Skeletal muscle satellite cell (primary cell): Measurements from ENCODE around the gene IL2RA.
"Not testable (repeated sequence)": the region's sequence is repeated elsewhere in the genome, so short reads cannot be mapped to it uniquely, and the experiment has no call there.

Experiments used
- H3K27me3 ChIP-seq: 2 replicates; pipeline ENCODE4 v1.7.0; 2013; ENCODE audit warnings: low read length; ENCODE audit not compliant: control insufficient read depth, insufficient read depth
- H3K36me3 ChIP-seq: 2 replicates; pipeline ENCODE4 v1.7.0; 2013; ENCODE audit warnings: mild to moderate bottlenecking, control low read depth, low read length; ENCODE audit not compliant: insufficient read depth
- H3K4me1 ChIP-seq: 2 replicates; pipeline ENCODE4 v1.7.0; 2013; ENCODE audit warnings: low read length; ENCODE audit not compliant: control insufficient read depth, insufficient read depth
- H3K4me2 ChIP-seq: 2 replicates; pipeline ENCODE4 v1.7.0; 2013; ENCODE audit warnings: mild to moderate bottlenecking, low read length
- H3K4me3 ChIP-seq: 2 replicates; pipeline ENCODE4 v1.7.0; 2013; ENCODE audit warnings: low read length
- H3K9ac ChIP-seq: 2 replicates; pipeline ENCODE4 v1.7.0; 2013; ENCODE audit warnings: mild to moderate bottlenecking, low read depth, low read length, moderate library complexity
- H3K9me3 ChIP-seq: replicated peaks from 2 replicates; pipeline ENCODE4 v1.7.0; 2013; ENCODE audit warnings: mild to moderate bottlenecking, control low read depth, low read length

Gene IL2RA

DNA sequence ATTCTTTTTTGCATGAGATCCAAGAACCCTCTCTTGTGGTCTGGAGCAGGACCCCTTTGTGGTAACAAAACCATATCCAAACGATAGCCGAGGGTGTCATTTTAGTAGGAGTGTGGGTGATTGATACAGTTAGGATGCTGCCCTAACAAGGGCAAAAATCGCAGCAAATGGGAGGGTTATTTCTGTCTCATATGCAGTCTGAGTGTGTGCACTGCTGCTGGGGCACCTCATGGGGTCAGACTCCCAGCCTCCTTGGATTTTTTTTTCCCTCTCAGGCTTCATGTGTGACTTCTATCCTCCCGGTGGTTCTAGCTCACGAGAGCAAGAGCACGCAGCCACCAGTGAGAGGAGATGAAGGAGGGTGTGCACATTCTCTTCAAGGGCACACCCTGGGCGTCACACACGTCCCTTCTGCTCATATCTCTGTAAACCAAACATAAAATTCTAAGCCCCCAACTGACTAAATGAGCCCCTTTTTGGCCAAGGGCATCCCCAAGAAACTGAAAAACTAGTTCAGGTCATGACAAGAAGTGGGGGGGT is 56.2 kb downstream of the IL2RA start:
- peaks cover 7% of the 10 kb centered on the region for H3K9me3 ChIP-seq
- H3K27me3 ChIP-seq = peaks cover 24% of the 10 kb centered on the region
- no peaks in the 10 kb centered on the region for H3K4me1 ChIP-seq
- H3K36me3 ChIP-seq = no peaks in the 10 kb centered on the region
- H3K4me3 ChIP-seq = no peak overlapping the region
- H3K9ac ChIP-seq = no peak overlapping the region
- H3K4me2 ChIP-seq = no peak overlapping the region

DNA sequence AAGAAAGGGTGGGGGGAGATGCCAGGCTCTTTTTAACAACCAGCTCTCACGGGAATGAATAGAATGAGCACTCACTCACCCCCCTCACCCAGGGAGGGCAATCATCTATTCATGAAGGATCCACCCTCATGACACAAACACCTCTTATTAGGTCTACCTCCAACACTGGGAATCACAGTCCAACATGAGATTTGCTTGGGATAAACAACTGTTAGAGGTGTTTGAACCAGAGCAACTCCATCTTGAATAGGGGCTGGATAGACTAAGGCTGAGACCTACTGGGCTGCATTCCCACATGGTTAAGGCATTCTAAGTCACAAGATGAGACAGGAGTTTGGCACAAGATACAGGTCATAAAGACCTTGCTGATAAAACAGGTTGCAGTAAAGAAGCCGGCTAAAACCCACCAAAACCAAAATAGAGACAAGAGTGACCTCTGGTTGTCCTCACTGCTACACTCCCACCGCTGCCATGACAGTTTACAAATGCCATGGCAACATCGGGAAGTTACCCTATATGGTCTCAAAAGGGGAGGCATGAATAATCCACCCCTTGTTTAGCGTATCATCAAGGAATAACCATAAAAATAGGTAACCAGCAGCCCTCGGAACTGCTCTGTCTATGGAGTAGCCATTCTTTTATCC is 56.9 kb downstream of the IL2RA start:
- not testable (repeated sequence) for H3K4me2 ChIP-seq, H3K9me3 ChIP-seq, H3K9ac ChIP-seq, H3K36me3 ChIP-seq, H3K4me1 ChIP-seq, H3K4me3 ChIP-seq
- H3K27me3 ChIP-seq = peaks cover 29% of the 10 kb centered on the region

DNA sequence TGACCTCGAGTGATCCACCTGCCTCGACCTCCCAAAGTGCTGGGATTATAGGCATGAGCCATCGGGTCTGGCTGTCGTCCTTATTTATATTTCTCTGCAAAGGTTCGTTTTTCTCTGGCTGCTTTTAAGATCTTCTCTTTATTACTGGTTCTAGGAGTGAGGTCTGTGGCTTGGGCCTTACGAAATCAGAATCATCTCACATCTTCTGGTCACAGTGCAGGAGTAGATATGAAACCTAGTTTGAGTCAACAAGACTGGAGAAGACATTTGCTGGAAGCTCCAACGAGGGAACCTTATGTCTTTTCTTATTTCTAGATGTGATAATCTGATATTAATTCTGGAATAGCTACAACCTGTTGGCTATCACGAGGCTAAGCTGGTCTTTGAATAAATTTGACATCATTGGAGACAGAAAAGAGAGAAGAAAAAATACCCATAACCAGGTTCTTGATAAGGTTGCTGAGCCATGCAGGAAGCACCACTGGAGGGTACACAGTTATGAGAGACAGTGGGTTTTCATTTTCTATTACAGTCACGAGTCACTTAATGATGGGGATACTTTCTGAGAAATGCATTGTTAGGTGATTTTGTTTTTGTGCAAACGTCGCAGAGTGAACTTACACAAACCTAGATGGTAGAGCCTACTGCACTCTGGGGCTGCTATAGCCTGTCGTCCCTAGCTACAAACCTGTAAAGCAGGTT is 59.2 kb downstream of the IL2RA start:
- Histone ChIP-seq H3K9ac (no peak overlapping the region), H3K4me2 (no peak overlapping the region), H3K9me3 (peaks cover 7% of the 10 kb centered on the region), H3K36me3 (no peaks in the 10 kb centered on the region), H3K4me1 (no peaks in the 10 kb centered on the region), H3K4me3 (no peak overlapping the region), H3K27me3 (peaks cover 35% of the 10 kb centered on the region)

DNA sequence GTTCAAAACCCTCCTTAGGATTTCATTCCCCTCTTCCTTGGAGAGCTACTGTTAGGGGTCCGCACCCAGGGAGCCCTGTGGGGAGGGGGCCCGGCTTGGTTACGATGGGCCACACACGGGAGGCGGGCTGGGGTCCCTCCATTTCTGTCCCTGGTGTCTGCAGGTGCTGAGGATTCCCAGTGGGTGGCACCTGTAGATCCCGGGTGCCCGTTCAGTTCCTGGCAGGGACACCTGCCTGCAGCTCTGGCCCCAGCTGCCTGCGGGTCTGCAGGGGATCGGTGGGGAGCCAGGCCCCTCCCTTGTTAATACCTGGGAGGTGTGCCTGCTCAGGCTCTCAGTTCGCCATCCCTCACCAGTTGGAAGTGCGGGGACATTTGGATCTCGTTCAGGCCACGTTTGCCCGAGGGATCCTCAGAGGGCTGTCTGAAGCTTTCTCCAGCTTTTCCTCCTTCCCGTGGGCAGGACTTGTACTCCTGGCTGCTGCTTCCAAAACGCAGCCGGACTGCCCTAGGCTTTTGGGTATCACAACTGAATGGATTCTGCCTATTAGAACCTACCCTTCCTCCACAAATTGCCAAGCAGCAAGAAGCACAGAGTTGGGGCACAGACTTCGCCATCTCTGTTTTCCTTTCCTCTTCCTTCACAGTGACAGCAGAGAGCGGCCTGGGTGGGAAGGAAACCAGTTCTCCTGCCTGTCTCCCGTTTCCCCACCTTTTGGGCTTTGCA is 62.6 kb downstream of the IL2RA start:
- Histone ChIP-seq H3K9ac (no peak overlapping the region), H3K9me3 (no peaks in the 10 kb centered on the region), H3K27me3 (peaks cover 40% of the 10 kb centered on the region)

DNA sequence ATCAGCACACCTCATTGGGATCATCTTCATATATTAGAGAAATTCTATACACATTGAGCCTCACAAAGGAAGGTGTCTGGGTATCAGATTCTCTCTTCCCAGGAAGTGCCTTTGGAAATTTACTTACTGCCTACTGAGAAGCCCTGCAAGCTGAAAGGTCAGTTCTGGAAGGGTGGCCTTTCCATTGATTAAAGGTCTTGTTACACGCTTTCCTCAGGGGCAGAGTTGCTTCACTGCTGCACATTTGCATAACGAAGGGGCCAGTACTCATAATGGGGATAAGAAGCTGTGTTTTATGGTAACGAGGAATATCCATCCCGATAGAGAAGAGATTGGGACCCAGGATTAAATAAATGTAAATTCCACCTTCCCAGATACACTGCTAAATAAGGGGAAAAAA is 65.5 kb downstream of the IL2RA start:
- no peaks in the 10 kb centered on the region for H3K9me3 ChIP-seq
- H3K27me3 ChIP-seq = peaks cover 31% of the 10 kb centered on the region
- H3K9ac ChIP-seq = no peak overlapping the region
- H3K4me3 ChIP-seq = no peak overlapping the region
- H3K36me3 ChIP-seq = no peaks in the 10 kb centered on the region
- no peak overlapping the region for H3K4me2 ChIP-seq
- no peaks in the 10 kb centered on the region for H3K4me1 ChIP-seq

More for the DNA sequence above, 62.6 kb downstream of the IL2RA start:
- no peaks in the 10 kb centered on the region for H3K36me3 ChIP-seq
- no peak overlapping the region for H3K4me2 ChIP-seq
- H3K4me3 ChIP-seq = no peak overlapping the region
- H3K4me1 ChIP-seq = no peaks in the 10 kb centered on the region

DNA sequence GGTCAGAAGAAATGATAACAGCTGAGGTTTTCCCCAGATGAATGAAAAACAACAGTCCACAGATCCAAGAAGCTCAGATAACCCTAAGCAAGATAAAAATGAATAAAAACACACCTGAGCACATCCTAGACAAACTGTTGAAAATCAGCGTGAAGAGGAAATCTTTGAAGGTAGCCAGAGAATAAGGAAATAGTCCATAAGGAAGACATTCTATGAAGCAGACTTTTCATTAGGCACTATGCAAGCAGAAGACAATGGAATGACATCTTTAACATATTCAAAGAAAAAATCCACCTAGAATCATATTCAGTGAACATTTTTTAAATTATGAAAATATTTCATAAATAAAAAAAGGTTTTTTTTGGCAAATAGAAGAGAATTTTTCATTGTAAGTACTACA is 69.8 kb downstream of the IL2RA start:
- no peak overlapping the region for H3K4me2 ChIP-seq
- H3K27me3 ChIP-seq = peaks cover 26% of the 10 kb centered on the region
- H3K36me3 ChIP-seq = no peaks in the 10 kb centered on the region
- no peaks in the 10 kb centered on the region for H3K9me3 ChIP-seq
- H3K9ac ChIP-seq = no peak overlapping the region
- H3K4me1 ChIP-seq = no peaks in the 10 kb centered on the region
- H3K4me3 ChIP-seq = no peak overlapping the region

DNA sequence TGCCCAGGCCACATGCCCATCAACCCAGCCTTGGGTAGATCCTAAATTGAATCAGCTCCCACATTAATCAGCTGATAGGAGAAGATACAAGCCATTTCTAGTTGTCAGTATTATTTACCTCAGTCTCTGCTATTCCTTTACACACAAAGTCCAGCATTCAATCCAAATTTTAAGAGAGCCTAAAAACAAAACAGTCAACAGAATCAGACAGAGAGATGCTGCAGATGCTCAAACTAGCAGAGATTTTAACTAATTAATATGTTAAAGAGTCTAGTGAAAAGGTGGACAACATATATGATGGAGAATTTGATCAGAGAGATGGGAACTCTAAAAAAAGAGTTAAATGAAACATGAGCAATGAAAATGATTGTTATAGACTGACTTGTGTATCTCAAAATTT is 70.5 kb downstream of the IL2RA start:
- Histone ChIP-seq H3K4me1 (no peaks in the 10 kb centered on the region), H3K4me2 (no peak overlapping the region), H3K9ac (no peak overlapping the region), H3K4me3 (no peak overlapping the region), H3K9me3 (no peaks in the 10 kb centered on the region), H3K27me3 (peaks cover 25% of the 10 kb centered on the region), H3K36me3 (no peaks in the 10 kb centered on the region)

DNA sequence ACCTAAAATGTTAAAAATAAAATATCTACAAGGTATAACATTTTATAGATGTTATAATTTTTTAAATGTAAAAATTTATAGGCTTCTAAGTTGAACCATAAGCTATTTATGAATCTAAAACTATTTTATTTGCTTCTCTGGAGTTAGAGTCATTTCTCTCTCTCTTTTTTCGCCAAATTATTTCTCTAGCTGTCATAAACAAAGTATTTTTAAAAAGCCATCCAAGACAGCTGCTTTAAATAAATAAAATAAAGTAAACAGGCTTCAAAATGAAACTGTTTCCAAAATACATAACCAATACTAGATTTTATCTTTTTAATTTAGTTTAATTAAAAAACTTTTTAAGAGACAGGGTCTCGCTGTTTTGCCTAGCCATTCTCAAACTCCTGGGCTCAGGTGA is 72.4 kb downstream of the IL2RA start:
- Histone ChIP-seq H3K4me1 (no peaks in the 10 kb centered on the region), H3K27me3 (peaks cover 30% of the 10 kb centered on the region), H3K9me3 (no peaks in the 10 kb centered on the region), H3K9ac (no peak overlapping the region), H3K36me3 (no peaks in the 10 kb centered on the region), H3K4me2 (no peak overlapping the region), H3K4me3 (no peak overlapping the region)

DNA sequence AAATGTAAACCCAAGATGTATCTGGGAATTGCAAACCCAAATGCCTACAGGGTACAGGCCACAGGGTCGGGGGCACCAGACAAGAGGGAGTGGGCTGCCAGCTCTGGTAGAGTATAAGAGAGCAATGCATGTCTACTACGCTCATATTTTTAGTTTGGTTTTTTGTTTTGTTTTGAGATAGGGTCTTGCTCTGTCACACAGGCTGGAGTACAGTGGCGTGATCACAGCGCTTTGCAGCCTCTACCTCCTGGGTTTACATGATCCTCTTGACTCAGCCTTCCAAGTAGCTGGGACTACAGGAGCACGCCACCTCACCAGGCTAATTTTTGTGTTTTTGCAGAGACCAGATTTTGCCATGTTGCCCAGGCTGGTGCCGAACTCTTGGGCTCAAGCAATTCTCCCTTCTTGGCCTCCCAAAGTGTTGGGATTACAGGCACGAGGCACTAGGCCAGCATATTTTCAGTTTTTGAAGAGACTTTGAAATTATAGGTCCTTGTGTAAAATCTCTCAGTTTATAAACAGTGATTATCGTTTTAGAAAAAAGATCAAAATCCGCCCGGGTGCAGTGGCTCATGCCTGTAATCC is 73.7 kb downstream of the IL2RA start:
- Histone ChIP-seq H3K4me2 (no peak overlapping the region), H3K4me1 (no peaks in the 10 kb centered on the region), H3K36me3 (no peaks in the 10 kb centered on the region), H3K27me3 (peaks cover 39% of the 10 kb centered on the region), H3K9ac (no peak overlapping the region), H3K9me3 (no peaks in the 10 kb centered on the region), H3K4me3 (no peak overlapping the region)

DNA sequence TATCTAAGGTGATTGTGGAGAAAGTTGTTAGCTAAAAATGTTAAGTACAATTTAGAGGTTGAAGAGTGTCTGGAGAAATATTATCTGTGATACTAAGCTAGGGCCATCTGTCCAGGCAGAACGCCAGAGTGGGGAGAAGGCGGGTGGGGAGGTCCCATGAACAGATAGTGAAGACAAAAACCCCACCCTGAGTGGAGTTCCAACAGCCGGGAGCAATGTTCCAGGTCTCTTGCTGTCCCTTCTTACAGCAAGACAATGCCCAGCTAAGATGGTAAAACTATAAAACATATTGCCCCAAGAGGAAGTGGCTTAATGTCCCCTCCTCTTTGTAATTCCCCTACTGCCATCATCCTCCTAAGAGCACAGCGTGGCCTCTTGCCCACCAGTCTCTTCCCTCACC is 74.4 kb downstream of the IL2RA start:
- Histone ChIP-seq H3K4me1 (no peaks in the 10 kb centered on the region), H3K9ac (no peak overlapping the region), H3K9me3 (no peaks in the 10 kb centered on the region), H3K4me2 (no peak overlapping the region), H3K36me3 (no peaks in the 10 kb centered on the region), H3K4me3 (no peak overlapping the region), H3K27me3 (peaks cover 46% of the 10 kb centered on the region)

DNA sequence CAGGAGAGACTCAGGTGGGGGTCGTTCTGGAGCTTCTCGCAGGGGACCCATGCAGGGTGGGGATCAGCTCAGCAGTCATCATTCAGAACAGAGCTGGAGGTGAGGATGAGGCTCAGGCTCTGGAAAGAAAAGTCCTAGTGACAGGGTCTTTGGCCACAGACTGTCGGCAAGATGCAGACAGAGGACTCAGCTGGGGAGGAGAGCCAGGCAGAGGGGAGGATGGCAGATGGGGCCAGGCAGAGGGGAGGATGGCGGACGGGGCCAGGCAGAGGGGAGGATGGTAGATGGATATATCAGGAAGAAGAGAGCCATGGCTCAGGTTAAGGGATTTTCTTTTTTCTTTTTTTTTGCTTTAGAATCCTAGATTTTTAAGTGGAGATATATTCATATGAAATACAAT is 77.1 kb downstream of the IL2RA start:
- H3K4me2 ChIP-seq = no peak overlapping the region
- H3K9me3 ChIP-seq = no peaks in the 10 kb centered on the region
- H3K36me3 ChIP-seq = no peaks in the 10 kb centered on the region
- H3K9ac ChIP-seq = no peak overlapping the region
- peaks cover 48% of the 10 kb centered on the region for H3K27me3 ChIP-seq
- H3K4me3 ChIP-seq = no peak overlapping the region
- no peaks in the 10 kb centered on the region for H3K4me1 ChIP-seq
